SK-N-SH (cell line): ENCODE results near the gene ADM. TPM values are rescaled to one million over a fixed set of nuclear protein-coding genes. Genes with fewer than 3 reads are reported as not detected.

Source experiments
- CTCF ChIA-PET: fragments of 300-600, 350-600 bp; formaldehyde crosslinking; extraction: SDS; loops from one replicate; lab custom pipeline; 2021; lab: Yijun Ruan, JAX
- POLR2A ChIA-PET: fragments of 350-600 bp; sonication (Branson Sonifier 250); formaldehyde crosslinking; extraction: SDS; loops from one replicate; lab custom pipeline; 2020; ENCODE audit warnings: antibody characterized with exemption, inconsistent platforms; lab: Yijun Ruan, JAX
- DNase-seq: peaks from one replicate; pipeline ENCODE4 v3.0.0; 2012
- H2AFZ ChIP-seq: fragments of 200-600 bp; sonication (generic); 2 replicates; pipeline ENCODE4 v1.8.1; 2016; ENCODE audit warnings: antibody characterized with exemption, mild to moderate bottlenecking, low read depth
- H3F3A ChIP-seq: fragments of 200-600 bp; sonication (generic); replicated peaks from 2 replicates; pipeline ENCODE3; 2016; ENCODE audit warnings: antibody characterized with exemption, mild to moderate bottlenecking; ENCODE audit not compliant: insufficient read depth
- H3K27ac ChIP-seq, 2 experiments: fragments of 200-500 bp in 1 of 2; fragments of 200-600 bp in 1 of 2; sonication (Bioruptor generic) in 1 of 2; sonication (generic), shearing (Covaris generic) in 1 of 2; 2 replicates each; pipeline versions ENCODE4 v1.5.1 to v1.6.1; 2014 to 2016; ENCODE audit warnings: low read depth in 2 of 2, inconsistent platforms in 1 of 2, low read length in 1 of 2, mild to moderate bottlenecking in 1 of 2, mixed read lengths in 1 of 2
- H3K27me3 ChIP-seq: fragments of 200-600 bp; sonication (generic), shearing (Covaris generic); 2 replicates; pipeline ENCODE4 v1.6.1; 2016; ENCODE audit warnings: mixed run types; ENCODE audit not compliant: insufficient read depth
- H3K36me3 ChIP-seq, 2 experiments: fragments of 200-500 bp in 1 of 2; fragments of 200-600 bp in 1 of 2; sonication (Bioruptor generic) in 1 of 2; sonication (generic) in 1 of 2; replicated peaks in 1 of 2; 2 replicates each; pipeline versions ENCODE3 to v1.5.1; 2014 to 2016; ENCODE audit warnings: low read length in 1 of 2, mild to moderate bottlenecking in 1 of 2; ENCODE audit not compliant: insufficient read depth in 2 of 2, control insufficient read depth in 1 of 2
- H3K4me1 ChIP-seq, 2 experiments: fragments of 200-500 bp in 1 of 2; fragments of 200-600 bp in 1 of 2; sonication (Bioruptor generic) in 1 of 2; sonication (generic), shearing (Covaris generic) in 1 of 2; 2 replicates each; pipeline versions ENCODE4 v1.5.1 to v1.6.1; 2014 to 2016; ENCODE audit warnings: low read depth in 1 of 2, low read length in 1 of 2, mixed run types in 1 of 2; ENCODE audit not compliant: insufficient read depth in 2 of 2, control insufficient read depth in 1 of 2
- H3K4me2 ChIP-seq: fragments of 200-600 bp; sonication (generic), shearing (Covaris generic); 2 replicates; pipeline ENCODE4 v1.6.1; 2017; ENCODE audit warnings: mixed run types
- H3K4me3 ChIP-seq, 2 experiments: fragments of 200-500 bp in 1 of 2; fragments of 200-600 bp in 1 of 2; sonication (Bioruptor generic) in 1 of 2; sonication (generic), shearing (Covaris generic) in 1 of 2; 2 replicates each; pipeline versions ENCODE4 v1.5.1 to v1.8.1; 2014 to 2016; ENCODE audit warnings: low read depth in 2 of 2, inconsistent platforms in 1 of 2, low read length in 1 of 2, mild to moderate bottlenecking in 1 of 2, mixed read lengths in 1 of 2, moderate library complexity in 1 of 2
- H3K79me2 ChIP-seq: fragments of 200-600 bp; sonication (generic); 2 replicates; pipeline ENCODE4 v1.8.1; 2017; ENCODE audit warnings: mild to moderate bottlenecking; ENCODE audit not compliant: insufficient read depth
- H3K9ac ChIP-seq: fragments of 200-600 bp; sonication (generic); 2 replicates; pipeline ENCODE4 v1.6.1; 2017; ENCODE audit warnings: mixed run types
- H3K9me2 ChIP-seq: fragments of 200-600 bp; sonication (generic); 2 replicates; pipeline ENCODE4 v1.6.1; 2017; ENCODE audit warnings: mixed run types
- H3K9me3 ChIP-seq: fragments of 200-600 bp; sonication (generic); 2 replicates; pipeline ENCODE4 v1.6.1; 2017; ENCODE audit warnings: mixed run types, mild to moderate bottlenecking, moderate library complexity
- H4K20me1 ChIP-seq: fragments of 200-600 bp; sonication (generic); 2 replicates; pipeline ENCODE4 v1.6.1; 2017; ENCODE audit warnings: mild to moderate bottlenecking, mixed run types; ENCODE audit not compliant: insufficient read depth
- CHD2 ChIP-seq: fragments of 150-350 bp; IDR thresholded peaks from 2 replicates; pipeline ENCODE4 v1.6.1; 2018; ENCODE audit warnings: low read length; ENCODE audit not compliant: partially characterized antibody
- EP300 ChIP-seq, 2 experiments: IDR thresholded peaks; 2 replicates each; pipeline versions ENCODE4 v1.4.0 to v1.6.1; 2012; ENCODE audit warnings: borderline replicate concordance in 1 of 2, low read depth in 1 of 2, low read length in 1 of 2
- EZH2phosphoT487 ChIP-seq: fragments of 200-600 bp; sonication (generic); IDR thresholded peaks from 2 replicates; pipeline ENCODE4 v1.6.1; 2017; ENCODE audit warnings: low read depth, mixed run types, mild to moderate bottlenecking, antibody characterized with exemption, moderate library complexity, borderline replicate concordance
- FOSL2 ChIP-seq: IDR thresholded peaks from 2 replicates; pipeline ENCODE4 v1.4.0; 2012; ENCODE audit warnings: low read depth, mild to moderate bottlenecking, moderate library complexity, borderline replicate concordance
- FOXJ3 ChIP-seq: sonication (generic); formaldehyde crosslinking; IDR thresholded peaks from 2 replicates; pipeline ENCODE4 v1.5.1; 2020; ENCODE audit warnings: mild to moderate bottlenecking, missing genetic modification reagents
- GABPA ChIP-seq: IDR thresholded peaks from 2 replicates; pipeline ENCODE4 v1.4.0; 2012; ENCODE audit warnings: low read depth, mild to moderate bottlenecking
- JUND ChIP-seq: IDR thresholded peaks from 2 replicates; pipeline ENCODE4 v1.4.0; 2012
- MEF2A ChIP-seq: IDR thresholded peaks from 2 replicates; pipeline ENCODE4 v1.4.0; 2012; ENCODE audit warnings: low read depth, borderline replicate concordance
- MXI1 ChIP-seq: IDR thresholded peaks from 2 replicates; pipeline ENCODE4 v1.6.1; 2012; ENCODE audit warnings: mild to moderate bottlenecking, low read depth, low read length, improper control_type of control experiment
- NFIC ChIP-seq: IDR thresholded peaks from 2 replicates; pipeline ENCODE4 v1.4.0; 2012; ENCODE audit warnings: borderline replicate concordance
- NRF1 ChIP-seq: IDR thresholded peaks from 2 replicates; pipeline ENCODE4 v1.6.1; 2012; ENCODE audit warnings: low read depth, mild to moderate bottlenecking, low read length
- RAD21 ChIP-seq: IDR thresholded peaks from 2 replicates; pipeline ENCODE4 v1.6.1; 2012; ENCODE audit warnings: mild to moderate bottlenecking, low read length
- RFX5 ChIP-seq: IDR thresholded peaks from 2 replicates; pipeline ENCODE4 v1.6.1; 2012; ENCODE audit warnings: mild to moderate bottlenecking, improper control_type of control experiment, low read length
- TAF1 ChIP-seq: IDR thresholded peaks from 2 replicates; pipeline ENCODE4 v1.6.1; 2012; ENCODE audit warnings: low read depth, mild to moderate bottlenecking, low read length, moderate library complexity, borderline replicate concordance
- TCF12 ChIP-seq: IDR thresholded peaks from 2 replicates; pipeline ENCODE4 v1.4.0; 2012
- TEAD4 ChIP-seq: IDR thresholded peaks from 2 replicates; pipeline ENCODE4 v1.4.0; 2012; ENCODE audit warnings: mild to moderate bottlenecking, borderline replicate concordance; ENCODE audit not compliant: insufficient read depth
- whole genome bisulfite sequencing: methylation state at CpG from one replicate; pipeline ENCODE4 v1.1.6; 2017; ENCODE audit warnings: low lambda C conversion rate; 5-methylcytosine and 5-hydroxymethylcytosine counted together
- polyA plus RNA-seq, 3 experiments: library from polyadenylated mRNA; depleted of rRNA; stranded (reverse); fragments of >200 nt; gene quantifications; 2 replicates each; pipeline ENCODE4 v1.2.3, GENCODE V29; 2012
- TF ChIP-seq, protein P1 (sequence below): IDR thresholded peaks from 2 replicates; pipeline ENCODE4 v1.4.0; 2012; ENCODE audit warnings: low read depth, borderline replicate concordance
- TF ChIP-seq, protein P2 (sequence below): IDR thresholded peaks from 2 replicates; pipeline ENCODE4; 2012
- TF ChIP-seq, protein P3 (sequence below): IDR thresholded peaks from 2 replicates; pipeline ENCODE4 v1.6.1; 2012; ENCODE audit warnings: mild to moderate bottlenecking, low read depth, low read length, moderate library complexity
- TF ChIP-seq, protein P4 (sequence below): IDR thresholded peaks from 2 replicates; pipeline ENCODE4 v1.4.0; 2012; ENCODE audit warnings: low read depth

Gene ADM
- polyA plus RNA-seq, 1 of the 3 experiments (the other 2 are of a cell fraction), result 50.6 TPM

DNA sequence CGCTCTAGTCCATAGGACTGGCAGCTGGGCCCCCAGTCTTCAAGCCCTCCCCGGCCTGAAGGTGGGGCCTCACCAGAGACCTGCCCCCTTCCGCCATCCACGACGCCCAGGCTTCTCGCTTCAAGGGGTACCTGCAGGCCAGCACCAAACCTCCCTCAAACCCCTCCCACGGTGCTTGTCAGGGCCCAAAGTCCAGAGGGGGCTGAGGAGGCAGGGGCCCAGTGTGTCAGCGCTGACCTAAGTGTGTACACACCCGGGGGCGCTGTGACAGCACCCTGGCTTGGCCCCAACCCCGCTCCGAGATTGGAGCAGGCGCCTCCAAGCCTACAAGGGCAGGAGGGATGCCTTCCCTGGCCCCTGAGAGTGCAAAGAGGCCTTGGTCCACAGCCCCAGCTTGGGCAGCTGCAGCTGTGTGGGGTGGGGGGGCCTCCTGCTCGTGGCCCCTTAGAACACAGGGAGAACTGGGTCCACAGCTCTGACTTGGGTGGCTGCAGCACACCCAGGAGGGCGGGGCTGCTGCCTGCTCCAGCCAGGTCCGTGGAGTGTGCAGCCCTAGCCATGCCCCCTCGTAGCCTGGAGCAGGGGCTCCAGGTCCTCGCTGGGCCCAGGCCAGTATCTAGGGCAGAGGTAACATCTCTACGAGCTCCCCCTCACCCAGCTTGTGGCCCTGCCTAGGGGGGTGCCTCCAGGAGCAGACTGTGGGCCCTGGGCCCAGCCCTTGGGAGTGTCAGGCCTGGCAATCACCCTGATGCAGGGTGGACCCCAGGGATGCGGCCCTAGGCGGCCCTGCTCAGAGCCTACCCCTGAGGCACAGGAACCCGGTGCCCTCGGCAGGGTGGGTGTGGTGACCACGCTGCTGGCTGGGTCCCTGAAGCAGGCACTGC is 15.8 kb upstream of the ADM start:
- H3K27me3 ChIP-seq, result no peaks in the 10 kb centered on the region

More for the DNA sequence above, 15.8 kb upstream of the ADM start:
- TF ChIP-seq TEAD4 (no peak), RFX5 (no peak), MXI1 (no peak), NRF1 (no peak), TCF12 (no peak), RAD21 (no peak), TAF1 (no peak), MEF2A (no peak), EZH2phosphoT487 (no peak), FOSL2 (no peak), FOXJ3 (CRISPR knock-in tag) (no peak), CHD2 (no peak), NFIC (no peak), EP300 (IDR thresholded peaks at IDR 0.05; ENCODE audit: borderline replicate concordance in 1 of 2, low read depth in 1 of 2, low read length in 1 of 2) (no peak), JUND (no peak), GABPA (no peak)
- TF ChIP-seq, protein P1, sequence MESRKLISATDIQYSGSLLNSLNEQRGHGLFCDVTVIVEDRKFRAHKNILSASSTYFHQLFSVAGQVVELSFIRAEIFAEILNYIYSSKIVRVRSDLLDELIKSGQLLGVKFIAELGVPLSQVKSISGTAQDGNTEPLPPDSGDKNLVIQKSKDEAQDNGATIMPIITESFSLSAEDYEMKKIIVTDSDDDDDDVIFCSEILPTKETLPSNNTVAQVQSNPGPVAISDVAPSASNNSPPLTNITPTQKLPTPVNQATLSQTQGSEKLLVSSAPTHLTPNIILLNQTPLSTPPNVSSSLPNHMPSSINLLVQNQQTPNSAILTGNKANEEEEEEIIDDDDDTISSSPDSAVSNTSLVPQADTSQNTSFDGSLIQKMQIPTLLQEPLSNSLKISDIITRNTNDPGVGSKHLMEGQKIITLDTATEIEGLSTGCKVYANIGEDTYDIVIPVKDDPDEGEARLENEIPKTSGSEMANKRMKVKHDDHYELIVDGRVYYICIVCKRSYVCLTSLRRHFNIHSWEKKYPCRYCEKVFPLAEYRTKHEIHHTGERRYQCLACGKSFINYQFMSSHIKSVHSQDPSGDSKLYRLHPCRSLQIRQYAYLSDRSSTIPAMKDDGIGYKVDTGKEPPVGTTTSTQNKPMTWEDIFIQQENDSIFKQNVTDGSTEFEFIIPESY, result no peak
- TF ChIP-seq, protein P2, sequence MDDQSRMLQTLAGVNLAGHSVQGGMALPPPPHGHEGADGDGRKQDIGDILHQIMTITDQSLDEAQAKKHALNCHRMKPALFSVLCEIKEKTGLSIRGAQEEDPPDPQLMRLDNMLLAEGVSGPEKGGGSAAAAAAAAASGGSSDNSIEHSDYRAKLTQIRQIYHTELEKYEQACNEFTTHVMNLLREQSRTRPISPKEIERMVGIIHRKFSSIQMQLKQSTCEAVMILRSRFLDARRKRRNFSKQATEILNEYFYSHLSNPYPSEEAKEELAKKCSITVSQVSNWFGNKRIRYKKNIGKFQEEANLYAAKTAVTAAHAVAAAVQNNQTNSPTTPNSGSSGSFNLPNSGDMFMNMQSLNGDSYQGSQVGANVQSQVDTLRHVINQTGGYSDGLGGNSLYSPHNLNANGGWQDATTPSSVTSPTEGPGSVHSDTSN, result no peak
- TF ChIP-seq, protein P3, sequence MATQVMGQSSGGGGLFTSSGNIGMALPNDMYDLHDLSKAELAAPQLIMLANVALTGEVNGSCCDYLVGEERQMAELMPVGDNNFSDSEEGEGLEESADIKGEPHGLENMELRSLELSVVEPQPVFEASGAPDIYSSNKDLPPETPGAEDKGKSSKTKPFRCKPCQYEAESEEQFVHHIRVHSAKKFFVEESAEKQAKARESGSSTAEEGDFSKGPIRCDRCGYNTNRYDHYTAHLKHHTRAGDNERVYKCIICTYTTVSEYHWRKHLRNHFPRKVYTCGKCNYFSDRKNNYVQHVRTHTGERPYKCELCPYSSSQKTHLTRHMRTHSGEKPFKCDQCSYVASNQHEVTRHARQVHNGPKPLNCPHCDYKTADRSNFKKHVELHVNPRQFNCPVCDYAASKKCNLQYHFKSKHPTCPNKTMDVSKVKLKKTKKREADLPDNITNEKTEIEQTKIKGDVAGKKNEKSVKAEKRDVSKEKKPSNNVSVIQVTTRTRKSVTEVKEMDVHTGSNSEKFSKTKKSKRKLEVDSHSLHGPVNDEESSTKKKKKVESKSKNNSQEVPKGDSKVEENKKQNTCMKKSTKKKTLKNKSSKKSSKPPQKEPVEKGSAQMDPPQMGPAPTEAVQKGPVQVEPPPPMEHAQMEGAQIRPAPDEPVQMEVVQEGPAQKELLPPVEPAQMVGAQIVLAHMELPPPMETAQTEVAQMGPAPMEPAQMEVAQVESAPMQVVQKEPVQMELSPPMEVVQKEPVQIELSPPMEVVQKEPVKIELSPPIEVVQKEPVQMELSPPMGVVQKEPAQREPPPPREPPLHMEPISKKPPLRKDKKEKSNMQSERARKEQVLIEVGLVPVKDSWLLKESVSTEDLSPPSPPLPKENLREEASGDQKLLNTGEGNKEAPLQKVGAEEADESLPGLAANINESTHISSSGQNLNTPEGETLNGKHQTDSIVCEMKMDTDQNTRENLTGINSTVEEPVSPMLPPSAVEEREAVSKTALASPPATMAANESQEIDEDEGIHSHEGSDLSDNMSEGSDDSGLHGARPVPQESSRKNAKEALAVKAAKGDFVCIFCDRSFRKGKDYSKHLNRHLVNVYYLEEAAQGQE, result no peak
- TF ChIP-seq, protein P4, sequence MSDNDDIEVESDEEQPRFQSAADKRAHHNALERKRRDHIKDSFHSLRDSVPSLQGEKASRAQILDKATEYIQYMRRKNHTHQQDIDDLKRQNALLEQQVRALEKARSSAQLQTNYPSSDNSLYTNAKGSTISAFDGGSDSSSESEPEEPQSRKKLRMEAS, result no peak
- Histone ChIP-seq H3K36me3 (peaks cover 0 to 3% of the 10 kb centered on the region in 2 experiments), H3K27ac (no peak overlapping the region), H3K9ac (no peak overlapping the region), H3K9me2 (no peaks in the 10 kb centered on the region), H2AFZ (no peak overlapping the region), H3F3A (peaks cover 5% of the 10 kb centered on the region), H3K79me2 (peaks cover 95% of the 10 kb centered on the region), H3K4me2 (no peak overlapping the region), H3K9me3 (no peaks in the 10 kb centered on the region), H3K4me3 (no peak overlapping the region), H3K4me1 (peaks cover 5 to 13% of the 10 kb centered on the region in 2 experiments), H4K20me1 (peaks cover 52% of the 10 kb centered on the region)
- CTCF ChIA-PET, result interaction anchor here (1.3 kb wide), 1 partner anchor 15 kb away, joined by 4 read pairs; the partner anchor contains the start of gene ADM
- 98% methylated on average over 9 of the region's 24 CpGs for WGBS
- no peak for DNase-seq
- POLR2A ChIA-PET, result interaction anchor here (1.1 to 1.2 kb wide), 2 partner anchors 11 to 15 kb away, joined by 3 read pairs; partner anchors contain the start of gene ADM
